Sigmoid colon (tissue), 4 donors: ENCODE data around the gene NDST1.

ENCODE experiments used
- CTCF ChIP-seq, 4 experiments: fragments of 450-650 bp in 3 of 4; fragments of 200-600 bp in 1 of 4; IDR thresholded peaks; one replicate each; pipeline ENCODE4 v1.5.1; 2016 to 2019; ENCODE audit warnings: antibody characterized with exemption in 4 of 4, mild to moderate bottlenecking in 3 of 4, moderate library complexity in 2 of 4
- EP300 ChIP-seq, 4 donors: sonication (generic); formaldehyde crosslinking; IDR thresholded peaks; one replicate each; pipeline ENCODE4 v1.6.1; 2017; ENCODE audit warnings: antibody characterized with exemption in 4 of 4
- POLR2A ChIP-seq, 2 donors: fragments of 450-650 bp; IDR thresholded peaks; one replicate each; pipeline ENCODE4 v1.6.1; 2016; ENCODE audit warnings: antibody characterized with exemption in 2 of 2, mild to moderate bottlenecking in 2 of 2, moderate library complexity in 2 of 2
- POLR2AphosphoS5 ChIP-seq, 4 donors: sonication (generic); formaldehyde crosslinking; IDR thresholded peaks; one replicate each; pipeline ENCODE4 v1.6.1; 2017; ENCODE audit warnings: antibody characterized with exemption in 4 of 4

- no peak for TF ChIP-seq CTCF (IDR thresholded peaks at IDR 0.05)
- TF ChIP-seq POLR2AphosphoS5 (IDR thresholded peaks at IDR 0.05): no peak
- no peak for TF ChIP-seq POLR2A (IDR thresholded peaks at IDR 0.05)
- no peak for TF ChIP-seq EP300 (IDR thresholded peaks at IDR 0.05)
These were observed 83.2 kb downstream of the NDST1 start for GRCh38 chr5:150590979-150591695.
